Stimulated activated CD4-positive, alpha-beta T cell treated with anti-CD3 and anti-CD28 coated beads, Interleukin-1b, Interleukin-23, amount 100 ng/mL, for 1 hour (primary cell): ENCODE data around the gene CSNK1G2.

Experiments used
- DNase-seq, 2 donors: peaks; one replicate each; pipeline ENCODE4 v3.0.0-alpha.2; 2020; ENCODE audit warnings: low read depth in 2 of 2

The CSNK1G2 gene

DNA sequence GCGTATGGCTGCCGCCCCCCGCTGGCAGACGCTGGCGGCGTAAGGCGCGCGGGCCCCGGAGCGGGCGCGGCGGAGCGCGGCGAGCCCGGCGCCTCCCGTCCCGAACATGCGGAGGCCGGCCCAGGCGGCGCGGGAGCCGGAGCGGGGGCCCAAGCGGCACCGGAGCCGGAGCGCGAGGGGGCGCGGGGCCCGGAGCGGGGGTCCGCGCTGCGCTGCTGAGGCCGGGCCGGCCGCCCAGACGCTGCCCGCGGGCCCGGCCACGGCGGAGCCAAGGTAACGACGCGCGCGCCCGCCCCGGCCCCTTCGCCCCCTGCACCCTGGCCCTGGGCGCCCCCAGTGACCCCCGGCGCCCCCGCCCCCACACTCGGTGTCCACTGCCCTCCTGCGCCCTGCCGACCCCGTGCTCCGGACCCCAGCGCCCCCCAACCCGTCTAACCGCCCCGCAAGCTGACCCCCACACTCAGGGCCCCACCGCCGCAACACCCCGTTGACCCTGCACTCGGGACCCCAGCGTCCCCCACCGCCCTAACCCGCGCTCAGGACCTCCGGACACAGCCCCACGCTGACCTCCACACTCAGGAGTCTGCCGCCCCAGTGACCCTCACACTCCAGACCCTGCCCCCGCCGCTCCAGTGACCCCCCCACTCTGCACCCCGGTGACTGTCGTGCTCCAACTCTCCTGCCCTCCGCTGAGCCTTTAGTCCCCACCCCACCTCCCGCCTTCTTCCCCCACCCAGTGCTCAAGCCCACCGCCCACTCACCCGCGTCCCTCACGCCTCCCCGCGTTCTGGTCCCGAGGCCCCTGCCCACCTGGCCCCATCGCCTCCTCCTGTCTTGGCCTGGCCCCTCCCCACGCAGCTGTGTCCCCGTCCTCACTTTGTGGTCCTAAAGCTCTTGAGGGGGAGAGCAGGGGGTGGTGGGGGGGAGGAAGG lies at the start of gene CSNK1G2:
TSS of gene CSNK1G2 (plus strand) at position 27 of the 932 bp plus-strand sequence. CDS start 28,601 bp downstream, outside the sequence.
- peak in 1 of 2 donors; percentile 4 for DNase-seq

GRCh38 chr19:1893791-1894190 lies 47.2 kb upstream of the CSNK1G2 start:
- no peak for DNase-seq

DNA sequence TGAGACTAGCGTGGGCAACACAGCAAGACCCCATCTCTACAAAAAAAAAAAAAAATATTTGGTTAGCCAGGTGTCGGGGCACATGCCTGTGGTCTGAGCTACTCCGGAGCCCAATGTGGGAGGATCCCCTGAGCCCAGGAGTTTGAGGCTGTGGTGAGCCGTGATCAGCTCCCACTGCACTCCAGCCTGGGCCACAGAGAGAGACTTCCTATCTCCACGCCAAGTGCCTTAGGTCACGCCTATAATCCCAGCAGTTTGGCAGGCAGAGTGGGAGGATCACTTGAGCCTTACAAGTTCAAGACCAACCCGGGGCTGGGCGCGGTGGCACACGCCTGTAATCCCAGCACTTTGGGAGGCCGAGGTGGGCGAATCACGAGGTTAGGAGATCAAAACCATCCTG lies 44.5 kb upstream of the CSNK1G2 start:
- DNase-seq = no peak

GRCh38 chr19:1901940-1902404 lies 39.0 kb upstream of the CSNK1G2 start:
- no peak for DNase-seq

DNA sequence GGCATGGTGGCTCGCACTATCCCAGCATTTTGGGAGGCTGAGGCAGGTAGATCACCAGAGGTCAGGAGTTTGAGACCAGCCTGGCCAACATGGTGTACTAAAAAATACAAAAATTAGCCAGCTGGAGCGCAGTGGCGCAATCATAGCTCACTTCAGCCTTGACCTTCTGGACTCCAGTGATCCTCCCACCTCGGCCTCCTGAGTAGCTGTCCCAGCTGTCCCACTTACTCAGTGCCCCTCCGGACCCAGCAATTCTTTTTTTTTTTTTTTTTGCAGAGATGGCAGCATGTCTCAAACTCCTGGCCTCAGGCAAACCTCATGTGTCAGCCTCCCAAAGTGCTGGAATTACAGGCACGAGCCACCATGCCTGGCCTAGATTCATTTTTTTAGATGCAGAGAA lies 38.0 kb upstream of the CSNK1G2 start:
- no peak for DNase-seq

DNA sequence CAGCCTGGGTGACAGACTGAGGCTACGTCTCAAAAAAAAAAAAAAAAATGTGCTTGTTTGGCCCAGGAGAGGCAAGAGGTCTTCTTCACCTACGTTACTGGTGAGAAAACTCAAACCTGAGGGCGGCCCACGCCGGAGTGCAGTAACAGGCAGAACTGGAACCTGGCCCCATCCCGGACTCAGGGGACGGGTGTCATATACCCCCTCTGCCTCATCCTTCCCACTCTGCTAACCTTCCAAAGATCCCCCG lies 36.2 kb upstream of the CSNK1G2 start:
- DNase-seq = no peak

DNA sequence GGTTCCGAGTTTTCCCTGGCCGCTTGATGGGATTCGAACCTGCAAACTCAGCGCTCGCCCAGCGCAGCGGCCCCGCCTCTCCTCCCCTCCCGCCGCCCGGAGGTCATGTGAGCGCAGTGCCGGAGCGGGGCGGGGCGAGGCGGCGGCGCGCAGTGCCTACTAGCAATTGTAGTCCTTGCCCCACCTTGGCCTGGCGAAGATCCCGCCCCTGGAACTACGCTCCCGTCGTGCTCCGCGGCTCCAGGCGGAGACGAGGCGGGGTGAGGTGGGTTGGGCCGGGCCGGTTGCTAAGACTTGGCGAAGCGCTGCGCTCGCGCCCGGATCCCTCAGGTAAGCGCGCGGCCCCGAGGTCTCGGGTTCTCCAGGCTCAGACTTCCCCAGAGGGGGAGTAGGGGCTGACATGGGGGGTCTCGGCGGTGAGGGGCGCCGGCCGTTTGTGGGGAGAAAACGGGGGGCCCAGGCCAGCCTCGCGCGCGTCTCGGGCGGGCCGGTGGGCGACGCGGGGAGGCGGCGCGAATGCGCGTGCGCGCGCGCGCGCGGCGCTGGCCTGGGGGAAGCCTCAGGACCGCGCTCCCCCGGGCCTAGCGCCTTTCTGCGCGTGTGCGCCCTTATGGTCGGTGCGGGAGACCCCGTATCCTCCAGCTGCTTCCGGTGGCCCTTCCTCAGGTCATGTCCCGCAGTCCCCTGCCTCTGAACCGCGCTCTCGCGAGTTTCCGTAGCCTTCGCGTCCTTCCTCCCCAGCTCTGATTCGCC lies 35.7 kb upstream of the CSNK1G2 start, which contains the start of the genes ADAT3 and SCAMP4:
TSS of gene ADAT3 (plus strand) at position 290 of the 753 bp plus-strand sequence. CDS start 6,649 bp downstream, outside the sequence.
TSS of gene SCAMP4 (plus strand) at position 290 of the 753 bp plus-strand sequence. CDS start 9,621 bp downstream, outside the sequence.
- DNase-seq = peak; percentile 94 to 97

GRCh38 chr19:1905863-1906375 lies 35.1 kb upstream of the CSNK1G2 start:
- no peak for DNase-seq

DNA sequence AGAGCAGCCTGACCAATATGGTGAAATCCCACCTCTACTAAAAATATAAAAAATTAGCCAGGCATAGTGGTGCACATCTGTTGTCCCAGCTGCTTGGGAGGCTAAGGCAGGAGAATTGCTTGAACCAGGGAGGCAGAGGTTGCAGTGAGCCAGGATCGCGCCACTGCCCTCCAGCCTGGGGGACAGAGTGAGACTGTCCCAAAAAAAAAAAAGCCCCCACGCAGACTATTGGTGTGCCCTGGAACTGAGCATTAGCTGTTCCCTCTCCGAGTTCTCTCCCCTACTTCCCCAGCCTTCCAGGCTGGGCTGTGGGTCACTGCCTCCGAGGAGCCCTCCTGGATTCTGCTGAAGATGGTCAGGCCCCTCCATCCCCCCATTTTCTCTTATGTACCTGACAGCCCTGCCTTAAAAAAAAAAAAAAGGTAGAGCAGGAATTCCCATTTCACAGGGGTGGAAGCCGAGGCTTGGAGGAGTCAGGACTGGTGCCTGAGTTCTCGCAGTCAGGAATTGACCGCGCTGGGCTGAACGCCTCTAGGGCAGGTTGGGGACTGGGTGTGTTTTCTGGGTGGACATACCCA lies 33.9 kb upstream of the CSNK1G2 start:
- no peak for DNase-seq

DNA sequence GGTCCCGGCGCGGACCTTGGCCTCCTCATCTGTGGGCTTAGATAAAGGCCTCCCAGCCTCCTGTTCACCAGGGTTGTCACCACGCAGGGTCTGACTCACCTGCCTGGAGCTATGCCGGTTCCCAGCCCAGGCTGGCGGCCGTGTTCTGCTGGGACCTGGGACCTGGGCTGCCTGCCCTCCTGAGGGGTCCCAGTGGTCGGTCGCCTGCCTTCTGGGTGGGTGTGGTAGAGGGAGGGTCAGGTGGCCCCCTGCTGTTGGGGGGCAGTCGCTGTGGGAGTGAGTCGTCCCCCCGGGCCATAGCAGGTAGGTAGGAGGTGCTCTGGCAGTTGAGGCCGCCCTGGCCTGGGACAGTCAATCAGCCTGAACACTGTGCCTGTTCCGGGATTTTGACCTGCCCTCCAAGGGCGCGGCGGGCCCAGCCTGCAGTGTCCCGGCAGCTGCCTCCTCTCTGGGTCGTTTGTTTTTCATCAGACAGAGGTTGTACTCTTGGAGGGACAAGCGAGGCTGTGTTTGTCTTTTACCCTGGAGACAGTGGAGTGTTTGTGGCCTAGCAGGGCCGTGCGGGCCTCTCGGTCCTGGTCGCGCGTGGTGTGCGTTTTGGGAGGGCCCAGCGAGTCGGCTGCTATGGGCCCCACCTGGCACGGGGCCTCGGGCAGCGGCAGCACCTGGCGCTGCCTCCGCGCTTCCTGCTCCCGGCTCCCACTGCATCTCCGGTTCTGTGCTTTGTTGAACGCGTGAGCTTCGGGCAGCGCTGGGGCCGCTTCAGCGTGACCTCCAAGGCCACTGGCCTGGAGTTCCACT lies 33.2 kb upstream of the CSNK1G2 start:
- no peak for DNase-seq

GRCh38 chr19:1908364-1908678 lies 32.7 kb upstream of the CSNK1G2 start:
- DNase-seq = no peak

DNA sequence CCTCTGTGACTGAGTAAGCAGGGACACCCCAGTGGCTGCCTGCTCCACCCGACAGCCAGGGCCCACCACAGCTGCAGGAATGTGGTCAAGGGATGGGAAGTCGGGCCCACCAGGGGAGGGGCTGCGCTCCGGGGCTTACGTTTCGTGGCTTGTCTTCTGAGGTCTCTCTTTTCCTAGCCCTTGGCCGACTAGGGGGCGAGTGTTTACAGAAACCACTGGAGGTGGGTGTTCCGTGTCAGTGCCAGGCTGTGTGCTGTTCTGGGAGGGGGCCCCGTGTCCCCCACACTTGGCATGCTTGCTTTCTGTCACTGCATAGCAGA lies 31.3 kb upstream of the CSNK1G2 start:
- DNase-seq = no peak

GRCh38 chr19:1910177-1910576 lies 30.8 kb upstream of the CSNK1G2 start:
- no peak for DNase-seq

DNA sequence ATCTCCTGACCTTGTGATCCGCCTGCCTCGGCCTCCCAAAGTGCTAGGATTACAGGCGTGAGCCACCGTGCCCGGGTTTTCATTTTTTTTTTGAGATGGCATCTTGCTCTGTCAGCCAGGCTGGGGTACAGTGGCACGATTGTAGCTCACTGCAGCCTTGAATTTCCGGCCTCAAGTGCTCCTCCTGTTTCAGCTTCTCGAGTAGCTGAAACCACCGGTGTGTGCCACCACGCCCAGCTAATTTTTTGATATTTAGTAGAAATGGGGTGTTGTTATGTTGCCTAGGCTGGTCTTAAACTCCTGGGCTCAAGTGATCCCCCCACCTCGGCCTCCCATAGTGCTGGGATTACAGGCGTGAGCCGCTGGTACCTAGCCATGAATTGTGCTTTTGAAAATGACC lies 29.9 kb upstream of the CSNK1G2 start:
- no peak for DNase-seq

- no peak for DNase-seq
These were observed 29.0 kb upstream of the CSNK1G2 start for GRCh38 chr19:1911995-1912394.

- no peak for DNase-seq
These were observed 28.0 kb upstream of the CSNK1G2 start for GRCh38 chr19:1912760-1913505.

DNA sequence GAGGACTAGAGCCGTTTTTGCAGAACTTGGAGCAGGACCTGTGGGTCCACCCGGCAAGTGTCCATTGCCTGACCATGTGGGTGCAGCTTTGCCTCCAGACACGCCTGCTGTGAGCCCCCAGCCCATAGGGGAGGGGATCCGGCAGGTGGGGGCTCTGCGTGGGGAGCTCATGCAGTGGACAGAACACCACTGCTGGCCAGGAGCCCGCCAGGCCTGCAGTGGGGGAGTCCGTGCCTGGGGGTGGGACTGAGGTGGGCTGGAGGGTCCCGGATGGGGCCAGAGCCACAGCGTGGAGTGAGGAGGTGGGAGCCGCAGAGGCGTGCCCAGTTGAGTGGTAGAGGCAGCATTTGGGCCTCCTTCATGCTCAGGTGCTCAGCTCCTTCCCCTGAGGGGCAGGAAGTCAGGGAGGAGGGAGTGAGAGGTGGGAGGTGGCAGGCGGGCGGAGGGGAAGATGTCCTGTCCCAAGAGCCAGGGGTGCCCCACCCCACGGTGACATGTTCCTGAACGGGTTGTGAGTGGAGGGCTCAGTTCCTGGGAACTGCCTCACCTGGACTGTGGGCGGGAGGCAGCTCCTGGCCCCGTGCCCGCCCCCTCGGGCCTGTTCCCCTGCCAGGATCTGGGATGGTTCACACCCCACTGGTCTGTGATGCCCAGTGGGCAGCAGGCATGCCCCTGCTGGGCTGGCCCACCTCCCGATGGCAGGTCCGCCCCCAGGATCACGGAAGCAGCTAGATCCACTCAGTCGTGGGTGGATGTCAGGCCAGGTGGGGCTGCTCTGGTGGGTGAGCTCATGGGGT lies 27.0 kb upstream of the CSNK1G2 start:
- no peak for DNase-seq

DNA sequence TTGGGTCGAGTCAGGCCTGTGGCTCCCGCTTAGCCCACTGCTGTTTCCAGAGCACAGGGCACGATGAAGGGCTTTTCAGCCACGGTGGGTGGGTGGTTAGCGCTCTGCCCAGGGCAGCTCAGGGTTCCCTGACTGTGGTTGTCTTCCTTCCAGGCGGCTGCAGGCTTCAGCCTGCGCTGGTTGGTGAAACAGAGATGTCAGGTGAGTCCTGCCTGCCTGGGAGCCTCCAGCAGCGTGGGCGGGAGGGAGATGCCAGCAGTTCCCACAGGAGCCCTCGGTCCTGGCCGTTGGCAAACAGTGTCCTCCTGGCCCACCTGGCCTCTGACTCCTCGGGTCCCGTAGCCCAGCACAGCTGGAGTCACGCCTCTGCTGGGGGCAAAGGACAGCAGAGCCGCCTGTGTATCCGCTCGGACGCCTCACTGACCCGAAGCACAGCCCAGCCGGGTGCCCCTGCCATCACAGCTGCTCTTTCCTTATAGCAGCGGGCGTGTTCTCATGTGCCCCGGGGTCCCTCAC lies 26.1 kb upstream of the CSNK1G2 start:
- no peak for DNase-seq

DNA sequence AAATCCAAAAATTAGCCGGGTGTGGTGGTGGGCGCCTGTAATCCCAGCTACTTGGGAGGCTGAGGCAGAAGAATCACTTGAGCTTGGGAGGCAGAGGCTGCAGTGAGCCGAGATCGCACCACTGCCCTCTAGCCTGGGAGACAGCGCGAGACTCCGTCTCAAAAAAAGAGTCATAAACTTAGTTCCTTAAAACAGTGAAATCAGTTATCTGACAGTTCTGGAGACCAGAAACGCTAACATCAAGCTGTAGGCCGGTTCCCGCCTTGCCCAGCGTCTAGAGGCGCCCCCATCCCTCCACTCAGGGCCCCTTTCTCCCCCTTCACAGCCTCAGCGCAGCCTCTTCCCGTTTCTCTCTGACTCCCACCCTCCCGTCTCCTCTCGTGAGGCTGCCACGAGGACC lies 23.8 kb upstream of the CSNK1G2 start:
- no peak for DNase-seq

DNA sequence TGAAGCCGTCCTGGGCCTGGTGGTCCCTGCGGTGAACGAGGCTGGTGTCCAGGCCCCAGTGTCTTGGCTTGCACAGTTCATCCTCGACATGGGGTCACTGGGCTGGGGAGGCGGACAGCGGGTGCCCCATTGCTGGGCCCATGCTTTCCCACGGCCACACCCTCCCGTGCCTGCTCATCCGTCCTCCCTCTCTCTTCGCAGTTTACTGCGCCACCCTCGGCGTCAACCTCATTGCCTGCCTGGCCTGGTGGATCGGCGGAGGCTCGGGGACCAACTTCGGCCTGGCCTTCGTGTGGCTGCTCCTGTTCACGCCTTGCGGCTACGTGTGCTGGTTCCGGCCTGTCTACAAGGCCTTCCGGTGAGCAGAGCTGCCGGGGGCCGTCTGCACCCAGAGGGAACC lies 23.0 kb upstream of the CSNK1G2 start:
- DNase-seq = no peak
